Mesothelial cell of epicardium (in vitro differentiated cells): ENCODE measurements around the gene PAFAH2. TPM values are rescaled to one million over a fixed set of nuclear protein-coding genes. Genes with fewer than 3 reads are reported as not detected.

ENCODE experiments used
- DNase-seq, 2 experiments: peaks; one replicate each; pipeline ENCODE4 v3.0.0; 2021; ENCODE audit warnings: low spot score in 2 of 2; ENCODE audit not compliant: unreplicated experiment in 2 of 2
- H3K27ac Mint-ChIP-seq: 2 replicates; pipeline ENCODE4 v1.8.0; 2021; ENCODE audit warnings: mixed read lengths
- H3K27me3 Mint-ChIP-seq: 2 replicates; pipeline ENCODE4 v1.8.0; 2021; ENCODE audit warnings: low read depth, mixed read lengths
- H3K36me3 Mint-ChIP-seq: 2 replicates; pipeline ENCODE4 v1.8.0; 2021; ENCODE audit warnings: mixed read lengths
- H3K4me1 Mint-ChIP-seq: 2 replicates; pipeline ENCODE4 v1.8.0; 2021; ENCODE audit warnings: mixed read lengths
- H3K4me3 Mint-ChIP-seq: 2 replicates; pipeline ENCODE4 v1.8.0; 2021; ENCODE audit warnings: mild to moderate bottlenecking, moderate library complexity, mixed read lengths
- H3K9me3 Mint-ChIP-seq: 2 replicates; pipeline ENCODE4 v1.8.0; 2021; ENCODE audit warnings: mixed read lengths
- CTCF ChIP-seq: fragments of 200-600 bp; sonication (generic); IDR thresholded peaks from one replicate; pipeline ENCODE4 v1.5.0; 2021; ENCODE audit warnings: antibody characterized with exemption; ENCODE audit not compliant: unreplicated experiment
- total RNA-seq: library from RNA; stranded (reverse); gene quantifications from 3 replicates; pipeline ENCODE4 v1.2.1, GENCODE V29; 2021

Gene PAFAH2
- total RNA-seq, 1 donor from 2014 or later, result 9.1 TPM

GRCh38 chr1:25922971-25923552 lies 74.8 kb downstream of the PAFAH2 start:
- DNase-seq, result no peak
- no peak for TF ChIP-seq CTCF
- peak overlapping the region; percentile 52 for H3K27ac Mint-ChIP-seq
- peak overlapping the region; percentile 72 for H3K4me3 Mint-ChIP-seq
- peaks cover 29% of the 10 kb centered on the region for H3K4me1 Mint-ChIP-seq
- no peaks in the 10 kb centered on the region for H3K9me3 Mint-ChIP-seq
- no peaks in the 10 kb centered on the region for H3K36me3 Mint-ChIP-seq
- H3K27me3 Mint-ChIP-seq, result peaks cover 2% of the 10 kb centered on the region

- H3K27me3 Mint-ChIP-seq, result peaks cover 2% of the 10 kb centered on the region
- H3K9me3 Mint-ChIP-seq, result no peaks in the 10 kb centered on the region
- H3K4me3 Mint-ChIP-seq, result peak overlapping the region; percentile 72
- no peaks in the 10 kb centered on the region for H3K36me3 Mint-ChIP-seq
- H3K27ac Mint-ChIP-seq, result peak overlapping the region; percentile 62
- TF ChIP-seq CTCF, result no peak
- peaks cover 26% of the 10 kb centered on the region for H3K4me1 Mint-ChIP-seq
- peak; percentile 32 to 62 for DNase-seq
Measured at GRCh38 chr1:25922056-25922970, 75.5 kb downstream of the PAFAH2 start.

- DNase-seq, result no peak
- Mint-ChIP-seq H3K27me3 (peaks cover 2% of the 10 kb centered on the region), H3K4me1 (peaks cover 23% of the 10 kb centered on the region), H3K4me3 (no peak overlapping the region), H3K9me3 (no peaks in the 10 kb centered on the region), H3K36me3 (no peaks in the 10 kb centered on the region), H3K27ac (no peak overlapping the region)
- TF ChIP-seq CTCF, result no peak
Measured at GRCh38 chr1:25918615-25919014, 79.2 kb downstream of the PAFAH2 start.

GRCh38 chr1:25917996-25918395 lies 79.9 kb downstream of the PAFAH2 start:
- Mint-ChIP-seq H3K4me1 (peaks cover 19% of the 10 kb centered on the region), H3K27ac (no peak overlapping the region), H3K27me3 (peaks cover 2% of the 10 kb centered on the region), H3K4me3 (no peak overlapping the region), H3K9me3 (no peaks in the 10 kb centered on the region), H3K36me3 (no peaks in the 10 kb centered on the region)
- TF ChIP-seq CTCF, result no peak
- no peak for DNase-seq

GRCh38 chr1:25916460-25916859 lies 81.4 kb downstream of the PAFAH2 start:
- no peak for DNase-seq
- H3K36me3 Mint-ChIP-seq, result no peaks in the 10 kb centered on the region
- no peak overlapping the region for H3K4me3 Mint-ChIP-seq
- peaks cover 11% of the 10 kb centered on the region for H3K4me1 Mint-ChIP-seq
- TF ChIP-seq CTCF, result no peak
- no peak overlapping the region for H3K27ac Mint-ChIP-seq
- peaks cover 2% of the 10 kb centered on the region for H3K27me3 Mint-ChIP-seq
- no peaks in the 10 kb centered on the region for H3K9me3 Mint-ChIP-seq
